Measurements from ENCODE around the gene SYNRG. TPM values are rescaled to one million over a fixed set of nuclear protein-coding genes. Genes with fewer than 3 reads are reported as not detected.

Gene SYNRG
- total and polyA plus RNA-seq, 8 donors: 3.7 to 92.4 (median 27.8) TPM

DNA sequence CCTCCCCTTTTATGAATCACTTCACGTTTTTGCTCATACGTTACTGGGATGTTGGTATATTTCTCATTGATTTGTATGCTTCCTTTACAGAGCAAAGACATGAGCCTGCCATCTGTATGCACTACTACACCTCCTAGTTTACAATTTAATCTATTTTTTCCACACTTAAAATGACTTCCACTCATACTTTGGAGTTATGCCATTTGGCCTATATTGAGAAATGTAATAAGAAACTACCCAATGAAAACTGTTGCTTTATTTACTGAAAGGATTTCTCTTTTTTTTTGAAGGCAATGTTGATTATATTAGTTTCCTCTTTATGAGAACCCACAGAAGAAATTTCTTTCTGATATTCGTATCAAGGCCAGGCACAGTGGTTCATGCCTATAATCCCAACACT is 76.5 kb downstream of the SYNRG start:
- no peak for DNase-seq
- H3K27me3 ChIP-seq: no peaks in the 10 kb centered on the region
- H3K9me3 ChIP-seq: no peaks in the 10 kb centered on the region
- no peak for TF ChIP-seq POLR2A (IDR thresholded peaks at IDR 0.05)
- TF ChIP-seq, protein P1, sequence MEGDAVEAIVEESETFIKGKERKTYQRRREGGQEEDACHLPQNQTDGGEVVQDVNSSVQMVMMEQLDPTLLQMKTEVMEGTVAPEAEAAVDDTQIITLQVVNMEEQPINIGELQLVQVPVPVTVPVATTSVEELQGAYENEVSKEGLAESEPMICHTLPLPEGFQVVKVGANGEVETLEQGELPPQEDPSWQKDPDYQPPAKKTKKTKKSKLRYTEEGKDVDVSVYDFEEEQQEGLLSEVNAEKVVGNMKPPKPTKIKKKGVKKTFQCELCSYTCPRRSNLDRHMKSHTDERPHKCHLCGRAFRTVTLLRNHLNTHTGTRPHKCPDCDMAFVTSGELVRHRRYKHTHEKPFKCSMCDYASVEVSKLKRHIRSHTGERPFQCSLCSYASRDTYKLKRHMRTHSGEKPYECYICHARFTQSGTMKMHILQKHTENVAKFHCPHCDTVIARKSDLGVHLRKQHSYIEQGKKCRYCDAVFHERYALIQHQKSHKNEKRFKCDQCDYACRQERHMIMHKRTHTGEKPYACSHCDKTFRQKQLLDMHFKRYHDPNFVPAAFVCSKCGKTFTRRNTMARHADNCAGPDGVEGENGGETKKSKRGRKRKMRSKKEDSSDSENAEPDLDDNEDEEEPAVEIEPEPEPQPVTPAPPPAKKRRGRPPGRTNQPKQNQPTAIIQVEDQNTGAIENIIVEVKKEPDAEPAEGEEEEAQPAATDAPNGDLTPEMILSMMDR (IDR thresholded peaks at IDR 0.05): no peak
- no peak for TF ChIP-seq EP300 (IDR thresholded peaks at IDR 0.05)
- no peak for TF ChIP-seq POLR2AphosphoS5 (IDR thresholded peaks at IDR 0.05)
- WGBS, 5 donors: 81 to 85% (median 81%) methylated on average over 3 of the region's 3 CpGs
- H3K36me3 ChIP-seq: peaks cover 41 to 95% (median 93%) of the 10 kb centered on the region in 4 donors
- H3K4me1 ChIP-seq: no peaks in the 10 kb centered on the region
- no peak overlapping the region for H3K27ac ChIP-seq
- intact Hi-C loops (cut with DNase I; ENCODE audit: low total_unique reads): no loop called here
- H3K4me3 ChIP-seq: no peak overlapping the region

DNA sequence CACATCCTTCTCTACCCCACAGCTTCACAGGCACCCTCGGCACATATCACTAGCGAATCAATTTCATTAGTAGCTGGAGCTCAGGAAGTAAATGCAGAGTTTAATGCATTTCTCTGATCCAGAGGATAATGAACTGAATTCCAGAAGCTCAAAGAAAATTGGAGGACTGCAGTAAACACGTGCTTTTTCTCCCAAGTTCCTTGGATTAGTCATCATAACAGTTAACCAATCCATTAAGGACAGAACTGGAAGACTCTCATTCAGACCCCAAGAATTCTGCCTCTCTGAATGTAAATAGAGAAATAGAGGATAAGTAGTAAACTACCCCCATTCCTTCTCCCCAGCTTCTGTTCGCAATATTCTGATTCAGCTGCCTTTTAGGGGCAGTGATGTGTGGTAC is 78.8 kb downstream of the SYNRG start:
- TF ChIP-seq POLR2AphosphoS5 (IDR thresholded peaks at IDR 0.05) (no peak), EP300 (IDR thresholded peaks at IDR 0.05) (no peak), POLR2A (IDR thresholded peaks at IDR 0.05) (no peak)
- TF ChIP-seq, protein P1 (IDR thresholded peaks at IDR 0.05): no peak
- WGBS, 5 donors: 81 to 91% (median 88%) methylated on average over 4 of the region's 4 CpGs
- Histone ChIP-seq H3K27ac (no peak overlapping the region), H3K36me3 (peaks cover 20 to 95% (median 88%) of the 10 kb centered on the region in 4 donors), H3K4me3 (no peak overlapping the region), H3K27me3 (no peaks in the 10 kb centered on the region), H3K4me1 (no peaks in the 10 kb centered on the region), H3K9me3 (no peaks in the 10 kb centered on the region)
- no peak for DNase-seq
- intact Hi-C loops (cut with DNase I; ENCODE audit: low total_unique reads): no loop called here

DNA sequence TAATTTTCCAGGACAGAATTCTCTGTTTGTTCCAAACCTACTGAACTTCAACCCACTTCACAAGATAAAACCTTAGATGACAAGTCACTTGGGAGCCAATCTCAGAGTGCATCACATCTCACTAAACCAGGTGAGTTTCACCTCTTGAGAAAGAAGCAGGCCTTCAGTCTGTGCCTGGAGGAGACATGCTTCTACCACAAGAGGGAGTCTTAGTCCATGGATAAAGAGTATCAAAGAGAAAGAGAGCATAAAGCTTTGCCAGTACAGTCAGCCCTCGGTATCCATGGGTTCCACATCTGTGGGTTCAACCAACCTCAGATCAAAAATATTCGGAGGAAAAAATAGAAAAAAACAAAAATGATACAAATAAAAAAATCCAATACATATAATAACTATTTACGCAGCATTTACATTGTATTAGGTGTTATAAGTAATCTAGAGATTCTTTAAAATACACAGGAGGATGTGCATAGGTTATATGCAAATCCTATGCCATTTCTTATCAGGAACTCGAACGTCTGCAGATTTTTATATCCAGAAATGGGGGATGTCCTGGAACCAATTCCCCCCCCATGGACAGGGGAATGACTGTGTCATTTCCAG is 81.9 kb downstream of the SYNRG start:
- no peaks in the 10 kb centered on the region for H3K9me3 ChIP-seq
- WGBS, 5 donors: 52 to 63% (median 60%) methylated on average over 5 of the region's 5 CpGs
- H3K4me3 ChIP-seq: no peak overlapping the region
- H3K27me3 ChIP-seq: no peaks in the 10 kb centered on the region
- TF ChIP-seq, protein P1 (IDR thresholded peaks at IDR 0.05): peak in 3 of 7 experiments; percentile 38 to 49 (median 43)
- TF ChIP-seq EP300 (IDR thresholded peaks at IDR 0.05): no peak
- no peak overlapping the region for H3K27ac ChIP-seq
- DNase-seq: peak in 1 of 2 donors; percentile 76
- intact Hi-C loops (cut with DNase I; ENCODE audit: low total_unique reads): no loop called here
- peaks cover 15 to 98% (median 91%) of the 10 kb centered on the region in 4 donors for H3K36me3 ChIP-seq
- H3K4me1 ChIP-seq: no peaks in the 10 kb centered on the region

DNA sequence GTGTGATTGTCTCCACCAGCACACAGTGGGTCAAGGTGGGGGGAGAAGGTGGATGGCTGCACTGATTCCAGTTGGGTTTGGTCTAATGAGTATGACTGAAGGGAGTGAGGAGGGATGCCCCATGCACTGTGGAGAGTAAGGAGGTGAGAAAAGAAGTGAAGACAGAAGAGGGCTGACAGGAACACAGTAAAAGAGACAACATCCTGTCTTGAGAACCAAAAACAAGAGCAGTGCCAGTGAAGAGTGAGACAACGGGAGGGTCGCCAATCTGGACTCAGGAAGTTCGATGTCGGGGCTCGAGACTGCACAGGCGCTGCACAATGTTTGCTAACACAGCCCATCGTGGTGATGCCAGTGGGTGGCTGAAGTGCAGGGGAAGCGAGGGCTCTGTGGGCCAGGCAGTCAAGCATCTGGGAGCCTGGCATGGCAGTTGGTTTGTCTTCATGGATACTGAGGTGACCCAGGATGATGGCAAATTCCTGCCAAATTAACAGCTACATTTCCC is 85.5 kb downstream of the SYNRG start:
- no peak for DNase-seq
- no peaks in the 10 kb centered on the region for H3K27me3 ChIP-seq
- H3K27ac ChIP-seq: no peak overlapping the region
- H3K4me1 ChIP-seq: no peaks in the 10 kb centered on the region
- no peak for TF ChIP-seq POLR2AphosphoS5 (IDR thresholded peaks at IDR 0.05)
- no peak for TF ChIP-seq EP300 (IDR thresholded peaks at IDR 0.05)
- no peak for TF ChIP-seq POLR2A (IDR thresholded peaks at IDR 0.05)
- TF ChIP-seq, protein P1 (IDR thresholded peaks at IDR 0.05): no peak
- WGBS, 5 donors: 83 to 92% (median 89%) methylated on average over 8 of the region's 8 CpGs
- H3K9me3 ChIP-seq: no peaks in the 10 kb centered on the region
- H3K36me3 ChIP-seq: peaks cover 23 to 98% (median 88%) of the 10 kb centered on the region in 4 donors
- no peak overlapping the region for H3K4me3 ChIP-seq
- intact Hi-C loops (cut with DNase I; ENCODE audit: low total_unique reads): no loop called here

Measured in stomach (tissue), 9 donors.